Endodermal cell (in vitro differentiated cells): ENCODE data around the gene PPARG. TPM values are rescaled to one million over a fixed set of nuclear protein-coding genes. Genes with fewer than 3 reads are reported as not detected.

Experiments used
- DNase-seq: peaks from one replicate; pipeline ENCODE4 v3.0.0-alpha.2; 2017
- H3K27ac ChIP-seq: 2 replicates; pipeline ENCODE4 v1.5.1; 2013; ENCODE audit warnings: mild to moderate bottlenecking, low read depth, low read length, moderate library complexity
- H3K27me3 ChIP-seq: 2 replicates; pipeline ENCODE4 v1.6.1; 2013; ENCODE audit warnings: mild to moderate bottlenecking, low read length, moderate library complexity; ENCODE audit not compliant: insufficient read depth, control insufficient read depth, poor library complexity, severe bottlenecking
- H3K36me3 ChIP-seq: 2 replicates; pipeline ENCODE4 v1.7.0; 2013; ENCODE audit warnings: mild to moderate bottlenecking, low read length, moderate library complexity; ENCODE audit not compliant: control insufficient read depth, insufficient read depth
- H3K4me1 ChIP-seq: one replicate; pipeline ENCODE4 v1.7.0; 2013; ENCODE audit warnings: low read length; ENCODE audit not compliant: control insufficient read depth, insufficient read depth
- H3K4me3 ChIP-seq: 2 replicates; pipeline ENCODE4 v1.5.1; 2013; ENCODE audit warnings: mild to moderate bottlenecking, low read length, moderate library complexity
- H3K9ac ChIP-seq: 2 replicates; pipeline ENCODE4 v1.6.1; 2013; ENCODE audit warnings: mild to moderate bottlenecking, low read length, moderate library complexity; ENCODE audit not compliant: poor library complexity, severe bottlenecking; ENCODE audit errors: extremely low read depth
- H3K9me3 ChIP-seq: 2 replicates; pipeline ENCODE4 v1.6.1; 2013; ENCODE audit warnings: mild to moderate bottlenecking, low read length, moderate library complexity; ENCODE audit not compliant: control insufficient read depth
- H3K27ac Mint-ChIP-seq: 2 replicates; pipeline ENCODE4 v1.8.0; 2020; ENCODE audit warnings: mixed read lengths
- H3K27me3 Mint-ChIP-seq: 2 replicates; pipeline ENCODE4 v1.8.0; 2021; ENCODE audit warnings: mild to moderate bottlenecking, mixed read lengths; ENCODE audit not compliant: insufficient read depth
- H3K36me3 Mint-ChIP-seq: 2 replicates; pipeline ENCODE4 v1.8.0; 2020; ENCODE audit warnings: low read depth, mixed read lengths
- H3K4me1 Mint-ChIP-seq: 2 replicates; pipeline ENCODE4 v1.8.0; 2020; ENCODE audit warnings: mixed read lengths
- H3K4me3 Mint-ChIP-seq: 2 replicates; pipeline ENCODE4 v1.8.0; 2020; ENCODE audit warnings: mild to moderate bottlenecking, moderate library complexity, mixed read lengths
- H3K9me3 Mint-ChIP-seq: 2 replicates; pipeline ENCODE4 v1.8.0; 2020; ENCODE audit warnings: mild to moderate bottlenecking, mixed read lengths
- CTCF ChIP-seq: fragments of 200-600 bp; sonication (generic); conservative IDR thresholded peaks from 2 replicates; pipeline ENCODE4 v1.5.0; 2021; ENCODE audit warnings: antibody characterized with exemption, mild to moderate bottlenecking
- WGBS, 2 experiments: methylation state at CpG; one replicate each; pipeline versions ENCODE4 v1.1.5 to v1.1.7; 2013; ENCODE audit warnings: missing lambda C conversion rate in 2 of 2, mixed read lengths in 1 of 2; ENCODE audit not compliant: insufficient coverage in 1 of 2, insufficient read length in 1 of 2; 5-methylcytosine and 5-hydroxymethylcytosine counted together
- total RNA-seq, 2 donors: library from RNA; stranded (reverse); fragmentation: NEBNext Ultra II Directional in 1 of 2; extraction: Animal tissue kit (Norgen Biotek cat#: 25700) in 1 of 2; gene quantifications; 2 replicates in 1 of 2; 3 replicates in 1 of 2; pipeline ENCODE4 v1.2.1, GENCODE V29; 2021

PPARG gene
- total RNA-seq, 2 donors from 2014 or later, result 3.8 to 4.5 TPM

- Mint-ChIP-seq H3K36me3 (no peaks in the 10 kb centered on the region), H3K27me3 (no peaks in the 10 kb centered on the region), H3K4me1 (peaks cover 1% of the 10 kb centered on the region), H3K4me3 (no peak overlapping the region), H3K27ac (no peak overlapping the region), H3K9me3 (no peaks in the 10 kb centered on the region)
- Histone ChIP-seq H3K27ac (no peak overlapping the region), H3K36me3 (no peaks in the 10 kb centered on the region), H3K27me3 (no peaks in the 10 kb centered on the region), H3K4me1 (no peaks in the 10 kb centered on the region), H3K9me3 (no peaks in the 10 kb centered on the region), H3K4me3 (no peak overlapping the region), H3K9ac (no peak overlapping the region)
- TF ChIP-seq CTCF, result no peak
- WGBS, 2 experiments, result 92% methylated on average over 1 of the region's 4 CpGs; no CpG with 5 or more reads in 1 of the 2 experiments
- no peak for DNase-seq
Measured at GRCh38 chr3:12325586-12326515, 37.0 kb downstream of the PPARG start.

- Histone ChIP-seq H3K36me3 (no peaks in the 10 kb centered on the region), H3K9me3 (no peaks in the 10 kb centered on the region), H3K4me1 (no peaks in the 10 kb centered on the region), H3K9ac (no peak overlapping the region), H3K27me3 (no peaks in the 10 kb centered on the region), H3K4me3 (no peak overlapping the region), H3K27ac (no peak overlapping the region)
- peaks cover 1% of the 10 kb centered on the region for H3K4me1 Mint-ChIP-seq
- no peak overlapping the region for H3K27ac Mint-ChIP-seq
- H3K27me3 Mint-ChIP-seq, result no peaks in the 10 kb centered on the region
- no peaks in the 10 kb centered on the region for H3K36me3 Mint-ChIP-seq
- H3K9me3 Mint-ChIP-seq, result no peaks in the 10 kb centered on the region
- 97% methylated on average over 5 of the region's 5 CpGs; no CpG with 5 or more reads in 1 of the 2 experiments for WGBS, 2 experiments
- no peak overlapping the region for H3K4me3 Mint-ChIP-seq
- DNase-seq, result no peak
- TF ChIP-seq CTCF, result no peak
Measured at GRCh38 chr3:12327021-12327420, 38.2 kb downstream of the PPARG start.

- no peaks in the 10 kb centered on the region for H3K36me3 Mint-ChIP-seq
- H3K9me3 Mint-ChIP-seq, result no peaks in the 10 kb centered on the region
- Histone ChIP-seq H3K9me3 (no peaks in the 10 kb centered on the region), H3K36me3 (no peaks in the 10 kb centered on the region), H3K9ac (no peak overlapping the region), H3K27ac (no peak overlapping the region), H3K27me3 (no peaks in the 10 kb centered on the region), H3K4me3 (no peak overlapping the region), H3K4me1 (no peaks in the 10 kb centered on the region)
- peaks cover 1% of the 10 kb centered on the region for H3K4me1 Mint-ChIP-seq
- TF ChIP-seq CTCF, result no peak
- H3K27me3 Mint-ChIP-seq, result no peaks in the 10 kb centered on the region
- H3K27ac Mint-ChIP-seq, result no peak overlapping the region
- WGBS, 2 experiments, result 81% methylated on average over 5 to 8 of the region's 8 CpGs
- DNase-seq, result peak; percentile 52
- H3K4me3 Mint-ChIP-seq, result no peak overlapping the region
Measured at GRCh38 chr3:12328132-12328836, 39.4 kb downstream of the PPARG start.
